ENCODE results near the gene SRSF12.

- TF ChIP-seq POLR2A (IDR thresholded peaks at IDR 0.05): peak in 3 of 4 donors; percentile 38 to 99 (median 99)
- TF ChIP-seq POLR2AphosphoS5 (IDR thresholded peaks at IDR 0.05): peak; percentile 100
- no peak for TF ChIP-seq CTCF (IDR thresholded peaks at IDR 0.05)
Measured at GRCh38 chr6:89080281-89081128, 37.4 kb downstream of the SRSF12 start, which contains the start of gene PNRC1.
